Measurements from ENCODE around the gene KLRC1.
"Not testable (repeated sequence)": the region's sequence is repeated elsewhere in the genome, so short reads cannot be mapped to it uniquely, and the experiment has no call there.

DNA sequence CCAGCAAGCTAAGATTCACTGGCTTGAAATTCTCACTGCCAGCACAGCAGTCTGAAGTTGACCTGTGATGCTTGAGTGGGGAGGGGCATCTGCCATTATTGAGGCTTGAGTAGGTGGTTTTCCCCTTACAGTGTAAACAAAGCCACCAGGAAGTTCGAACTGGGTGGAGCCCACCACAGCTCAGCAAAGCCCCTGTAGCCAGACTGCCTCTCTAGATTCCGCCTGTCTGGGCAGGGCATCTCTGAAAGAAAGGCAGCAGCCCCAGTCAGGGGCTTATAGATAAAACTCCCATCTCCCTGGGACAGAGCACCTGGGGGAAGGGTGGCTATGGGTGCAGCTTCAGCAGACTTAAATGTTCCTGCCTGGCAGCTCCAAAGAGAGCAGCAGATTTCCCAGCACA, 28.7 kb upstream of the KLRC1 start:
- TF ChIP-seq ZNF317 (CRISPR knock-in tag; IDR thresholded peaks at IDR 0.05); ZNF768 (CRISPR knock-in tag; IDR thresholded peaks at IDR 0.05); ZNF556 (CRISPR knock-in tag; IDR thresholded peaks at IDR 0.05; ENCODE audit: borderline replicate concordance): not testable (repeated sequence)
- TF ChIP-seq, protein P1, sequence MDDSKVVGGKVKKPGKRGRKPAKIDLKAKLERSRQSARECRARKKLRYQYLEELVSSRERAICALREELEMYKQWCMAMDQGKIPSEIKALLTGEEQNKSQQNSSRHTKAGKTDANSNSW (CRISPR knock-in tag; IDR thresholded peaks at IDR 0.05; ENCODE audit: borderline replicate concordance), result not testable (repeated sequence)
